SU-DHL-6 (cell line): ENCODE measurements around the gene MPC1.

ENCODE experiments used
- H2AFZ ChIP-seq: fragments of 200-600 bp; sonication (generic); 2 replicates; pipeline ENCODE4 v1.6.1; 2014; ENCODE audit warnings: low read depth, mild to moderate bottlenecking, moderate library complexity, mixed read lengths, antibody characterized with exemption, low read length; ENCODE audit not compliant: severe bottlenecking
- H3F3A ChIP-seq: fragments of 200-600 bp; shearing (Covaris generic); 2 replicates; pipeline ENCODE4 v1.6.0; 2016; ENCODE audit warnings: antibody characterized with exemption, mild to moderate bottlenecking; ENCODE audit not compliant: insufficient read depth
- H3K27ac ChIP-seq: fragments of 200-600 bp; sonication (generic); 2 replicates; pipeline ENCODE4 v1.5.1; 2016; ENCODE audit warnings: low read depth, mild to moderate bottlenecking, low read length, moderate library complexity, mixed read lengths
- H3K27me3 ChIP-seq: fragments of 200-600 bp; sonication (generic), shearing (Covaris generic); 2 replicates; pipeline ENCODE4 v1.6.0; 2014; ENCODE audit warnings: mild to moderate bottlenecking, low read length
- H3K36me3 ChIP-seq: fragments of 200-600 bp; sonication (generic); 2 replicates; pipeline ENCODE4 v1.6.1; 2014; ENCODE audit warnings: mild to moderate bottlenecking, low read length, mixed read lengths
- H3K4me2 ChIP-seq: fragments of 300-600, 200-600 bp; shearing (Covaris generic), sonication (generic); 2 replicates; pipeline ENCODE4 v1.6.0; 2014; ENCODE audit warnings: low read length, low read depth, mild to moderate bottlenecking; ENCODE audit not compliant: poor library complexity, severe bottlenecking
- H3K4me3 ChIP-seq: fragments of 200-600 bp; sonication (generic); 2 replicates; pipeline ENCODE4 v1.5.1; 2014; ENCODE audit warnings: antibody characterized with exemption, low read length, mild to moderate bottlenecking, mixed read lengths; ENCODE audit not compliant: insufficient read depth, poor library complexity, severe bottlenecking
- H3K79me2 ChIP-seq: fragments of 200-600 bp; sonication (generic); 2 replicates; pipeline ENCODE4 v1.6.1; 2014; ENCODE audit warnings: mild to moderate bottlenecking, low read length, moderate library complexity; ENCODE audit not compliant: insufficient read depth
- H3K9ac ChIP-seq: fragments of 200-600 bp; sonication (generic); 2 replicates; pipeline ENCODE4 v1.7.0; 2014; ENCODE audit warnings: mild to moderate bottlenecking, low read length
- H3K9me2 ChIP-seq: fragments of 200-600 bp; sonication (generic); replicated peaks from 2 replicates; pipeline ENCODE4 v1.6.1; 2014; ENCODE audit warnings: low read length; ENCODE audit not compliant: insufficient read depth
- H3K9me3 ChIP-seq: fragments of 200-600 bp; sonication (generic); 2 replicates; pipeline ENCODE4 v1.6.1; 2014; ENCODE audit warnings: low read length, mixed read lengths; ENCODE audit not compliant: insufficient read depth
- H4K20me1 ChIP-seq: fragments of 200-600 bp; sonication (generic); 2 replicates; pipeline ENCODE4 v1.6.1; 2014; ENCODE audit warnings: low read depth, mild to moderate bottlenecking, antibody characterized with exemption, low read length, moderate library complexity, mixed read lengths
- CTCF ChIP-seq: fragments of 200-600 bp; sonication (generic); IDR thresholded peaks from one replicate; pipeline ENCODE4 v1.5.1; 2017; ENCODE audit warnings: antibody characterized with exemption, mild to moderate bottlenecking, low read length, moderate library complexity; ENCODE audit not compliant: insufficient read depth, poor library complexity, severe bottlenecking
- EZH2phosphoT487 ChIP-seq: fragments of 200-600 bp; sonication (generic), shearing (Covaris generic); conservative IDR thresholded peaks from 2 replicates; pipeline ENCODE4 v1.6.1; 2018; ENCODE audit warnings: mild to moderate bottlenecking, antibody characterized with exemption, low read length, moderate library complexity, mixed read lengths

The MPC1 gene

GRCh38 chr6:166375013-166375412 lies 7.7 kb downstream of the MPC1 start:
- H3K9me3 ChIP-seq, result no peaks in the 10 kb centered on the region
- H3K36me3 ChIP-seq, result no peaks in the 10 kb centered on the region
- H4K20me1 ChIP-seq, result no peaks in the 10 kb centered on the region
- no peak for TF ChIP-seq CTCF
- TF ChIP-seq EZH2phosphoT487, result no peak
- no peak overlapping the region for H3K4me2 ChIP-seq
- no peaks in the 10 kb centered on the region for H3F3A ChIP-seq
- no peak overlapping the region for H3K4me3 ChIP-seq
- no peaks in the 10 kb centered on the region for H3K27me3 ChIP-seq
- no peak overlapping the region for H3K9ac ChIP-seq
- no peak overlapping the region for H3K27ac ChIP-seq
- no peaks in the 10 kb centered on the region for H3K9me2 ChIP-seq
- H3K79me2 ChIP-seq, result no peaks in the 10 kb centered on the region
- no peak overlapping the region for H2AFZ ChIP-seq

GRCh38 chr6:166370489-166370888 lies 12.3 kb downstream of the MPC1 start:
- no peak overlapping the region for H3K27ac ChIP-seq
- no peak overlapping the region for H3K9ac ChIP-seq
- H3K36me3 ChIP-seq, result no peaks in the 10 kb centered on the region
- no peaks in the 10 kb centered on the region for H4K20me1 ChIP-seq
- H3K4me2 ChIP-seq, result no peak overlapping the region
- no peaks in the 10 kb centered on the region for H3K9me3 ChIP-seq
- no peaks in the 10 kb centered on the region for H3K9me2 ChIP-seq
- H3K4me3 ChIP-seq, result no peak overlapping the region
- TF ChIP-seq EZH2phosphoT487, result no peak
- TF ChIP-seq CTCF, result no peak
- no peaks in the 10 kb centered on the region for H3F3A ChIP-seq
- H3K79me2 ChIP-seq, result no peaks in the 10 kb centered on the region
- H2AFZ ChIP-seq, result no peak overlapping the region
- H3K27me3 ChIP-seq, result no peaks in the 10 kb centered on the region

GRCh38 chr6:166369782-166370181 lies 13.0 kb downstream of the MPC1 start:
- H3K9me2 ChIP-seq, result no peaks in the 10 kb centered on the region
- no peak for TF ChIP-seq EZH2phosphoT487
- TF ChIP-seq CTCF, result no peak
- H3K27me3 ChIP-seq, result no peaks in the 10 kb centered on the region
- no peak overlapping the region for H3K9ac ChIP-seq
- H3K27ac ChIP-seq, result no peak overlapping the region
- no peaks in the 10 kb centered on the region for H4K20me1 ChIP-seq
- no peak overlapping the region for H3K4me2 ChIP-seq
- no peaks in the 10 kb centered on the region for H3K9me3 ChIP-seq
- H3K79me2 ChIP-seq, result no peaks in the 10 kb centered on the region
- H3F3A ChIP-seq, result no peaks in the 10 kb centered on the region
- H3K4me3 ChIP-seq, result no peak overlapping the region
- no peaks in the 10 kb centered on the region for H3K36me3 ChIP-seq
- H2AFZ ChIP-seq, result no peak overlapping the region

- Histone ChIP-seq H3K4me3 (no peak overlapping the region), H3K9me3 (no peaks in the 10 kb centered on the region), H3F3A (no peaks in the 10 kb centered on the region), H3K27me3 (no peaks in the 10 kb centered on the region), H3K27ac (no peak overlapping the region), H3K9me2 (no peaks in the 10 kb centered on the region), H2AFZ (no peak overlapping the region), H3K4me2 (no peak overlapping the region), H3K79me2 (no peaks in the 10 kb centered on the region), H4K20me1 (no peaks in the 10 kb centered on the region), H3K9ac (no peak overlapping the region), H3K36me3 (no peaks in the 10 kb centered on the region)
- TF ChIP-seq EZH2phosphoT487 (no peak), CTCF (no peak)
Measured at GRCh38 chr6:166366921-166367320, 15.8 kb downstream of the MPC1 start.
